Activated CD8-positive, alpha-beta memory T cell treated with anti-CD3 and anti-CD28 coated beads, Interleukin-2, amount 50 U/mL, for 4 hours (primary cell): Measurements from ENCODE around the gene PAQR9.

Source experiments
- DNase-seq: peaks from one replicate; pipeline ENCODE4 v3.0.0-alpha.2; 2020

Gene PAQR9

GRCh38 chr3:142981108-142981507 is 17.6 kb upstream of the PAQR9 start:
- no peak for DNase-seq

- no peak for DNase-seq
Observed at GRCh38 chr3:142977399-142977728, 13.9 kb upstream of the PAQR9 start.

- DNase-seq: no peak
Observed at GRCh38 chr3:142976621-142977398, 13.3 kb upstream of the PAQR9 start.

- DNase-seq: no peak
Observed at GRCh38 chr3:142975316-142975995, 12.0 kb upstream of the PAQR9 start.

- no peak for DNase-seq
Observed at GRCh38 chr3:142973217-142974009, 9.9 kb upstream of the PAQR9 start.

- no peak for DNase-seq
Observed at GRCh38 chr3:142972092-142972753, 8.7 kb upstream of the PAQR9 start.

GRCh38 chr3:142971431-142971830 is 8.0 kb upstream of the PAQR9 start:
- DNase-seq: no peak

DNA sequence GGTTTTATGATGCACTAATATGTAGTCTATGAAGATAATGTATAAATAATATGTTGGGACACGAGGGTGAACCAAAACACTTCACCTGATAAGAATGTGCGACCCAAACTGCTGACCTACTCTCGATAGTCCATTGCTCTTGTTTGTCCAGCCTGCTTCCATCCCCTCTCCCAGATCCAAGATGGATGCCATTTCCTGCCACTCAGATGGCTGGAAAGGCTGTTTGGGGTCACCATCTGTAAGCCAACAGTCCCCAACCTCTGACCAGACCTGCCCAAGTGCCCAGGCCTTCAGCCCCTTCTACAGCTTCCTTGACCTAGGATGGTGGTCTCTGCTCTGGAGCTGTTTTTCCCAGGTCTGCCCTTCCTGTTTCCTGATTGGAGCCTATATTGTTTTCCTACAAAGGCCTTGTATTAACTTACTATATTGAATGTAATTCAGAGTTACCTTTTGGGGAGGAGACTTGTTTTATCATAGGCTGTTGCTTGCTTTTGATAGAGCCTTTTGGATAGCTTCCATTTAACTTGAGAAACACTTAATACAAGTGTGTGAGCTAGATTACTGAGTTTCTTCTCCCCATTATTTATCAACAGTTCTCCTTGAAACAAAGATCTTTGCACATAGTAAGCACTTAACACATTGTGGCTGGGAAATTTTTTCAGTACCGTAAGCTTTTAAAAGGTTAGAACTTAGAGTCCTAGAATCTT is 5.0 kb upstream of the PAQR9 start:
- DNase-seq: no peak

DNA sequence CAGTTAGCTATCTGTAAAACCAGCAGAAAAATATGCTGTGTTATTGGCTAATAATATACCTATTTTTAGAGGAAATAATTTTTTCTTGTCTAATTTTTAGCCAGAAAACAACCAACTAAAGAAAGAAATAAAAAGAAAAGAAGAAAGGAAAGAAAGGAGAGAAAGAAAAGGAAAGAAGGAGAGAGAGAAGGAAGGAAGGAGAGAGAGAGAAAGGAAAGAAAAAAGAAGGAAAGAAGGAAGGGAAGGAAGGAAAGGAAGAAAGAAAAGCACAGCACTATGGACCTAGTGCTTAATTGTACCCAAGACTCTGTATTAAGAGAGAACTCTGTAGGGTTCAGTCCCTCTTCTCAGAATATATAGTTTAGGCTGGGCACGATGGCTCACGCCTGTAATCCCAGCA is 3.3 kb upstream of the PAQR9 start:
- no peak for DNase-seq

GRCh38 chr3:142965581-142965980 is 2.1 kb upstream of the PAQR9 start:
- no peak for DNase-seq

DNA sequence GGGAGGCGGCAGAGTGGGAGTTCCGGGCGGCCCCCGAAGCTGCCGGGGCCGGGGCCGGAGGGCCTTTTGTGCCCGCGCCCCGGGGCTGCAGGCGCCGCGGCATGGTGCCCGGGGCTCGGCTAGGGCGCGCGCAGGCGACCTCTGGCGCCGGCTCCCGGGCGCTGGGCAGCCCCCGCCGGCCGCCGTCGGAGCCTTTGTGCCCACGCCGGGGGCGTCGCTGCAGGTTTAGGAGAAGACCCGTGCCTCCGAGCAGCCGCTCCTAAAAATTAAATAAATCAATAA is 299 bp downstream of the PAQR9 start:
- no peak for DNase-seq

DNA sequence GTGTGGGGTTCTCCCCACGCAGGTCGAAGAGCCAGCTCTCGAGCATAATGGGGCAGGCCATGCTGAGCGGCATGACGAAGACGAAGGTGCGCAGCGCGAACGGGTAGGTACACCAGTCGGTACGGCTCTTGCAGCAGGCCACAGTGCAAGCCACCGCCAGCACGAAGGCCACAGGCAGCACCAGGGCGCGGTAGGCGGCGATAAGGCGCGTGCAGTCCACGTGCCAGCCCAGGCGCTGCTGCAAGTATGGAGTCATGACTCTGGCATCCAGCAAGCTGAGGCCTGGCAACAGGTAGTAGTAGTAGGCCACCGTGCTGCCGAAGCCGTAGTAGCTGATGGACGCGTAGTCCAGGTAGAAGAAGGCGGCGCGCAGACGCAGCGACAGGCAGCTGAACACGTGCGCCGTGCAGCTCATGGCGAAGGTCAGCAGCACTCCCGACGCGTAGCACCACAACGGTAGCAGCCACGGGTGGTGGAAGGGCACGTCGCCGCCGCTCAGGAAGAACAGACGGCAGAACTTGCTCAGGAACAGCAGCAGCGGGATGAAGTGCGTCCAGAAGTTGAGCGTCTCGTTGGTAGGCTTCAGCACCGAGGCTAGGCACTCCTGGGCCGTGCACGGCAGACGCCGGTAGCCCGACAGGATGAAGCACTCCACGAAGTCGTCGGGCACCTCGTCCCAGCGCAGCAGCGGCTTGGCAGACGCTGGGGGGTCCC is 797 bp downstream of the PAQR9 start:
- DNase-seq: no peak

- no peak for DNase-seq
Observed at GRCh38 chr3:142962175-142962519, 1.3 kb downstream of the PAQR9 start.

GRCh38 chr3:142961539-142961938 is 1.9 kb downstream of the PAQR9 start:
- DNase-seq: no peak

- DNase-seq: no peak
Observed at GRCh38 chr3:142960322-142960850, 3.1 kb downstream of the PAQR9 start.

DNA sequence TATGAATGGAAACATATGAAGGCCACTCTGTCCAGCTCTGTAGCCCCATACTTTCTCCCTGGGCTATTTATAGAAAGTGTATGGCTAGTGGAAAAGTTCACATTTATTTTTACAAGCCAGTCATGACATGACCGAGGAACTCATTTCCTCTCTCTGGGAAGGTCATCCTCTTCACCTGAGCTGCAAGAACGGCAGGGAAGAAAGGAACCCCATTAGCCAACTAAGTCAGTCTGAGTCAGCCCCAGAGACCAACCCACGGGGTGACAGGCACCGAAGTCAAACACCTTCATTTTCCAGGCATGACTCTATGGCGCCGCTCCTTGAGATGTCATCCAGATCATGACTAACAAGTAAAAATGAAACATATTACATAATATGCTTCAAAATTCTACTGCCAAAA is 4.8 kb downstream of the PAQR9 start:
- DNase-seq: no peak

DNA sequence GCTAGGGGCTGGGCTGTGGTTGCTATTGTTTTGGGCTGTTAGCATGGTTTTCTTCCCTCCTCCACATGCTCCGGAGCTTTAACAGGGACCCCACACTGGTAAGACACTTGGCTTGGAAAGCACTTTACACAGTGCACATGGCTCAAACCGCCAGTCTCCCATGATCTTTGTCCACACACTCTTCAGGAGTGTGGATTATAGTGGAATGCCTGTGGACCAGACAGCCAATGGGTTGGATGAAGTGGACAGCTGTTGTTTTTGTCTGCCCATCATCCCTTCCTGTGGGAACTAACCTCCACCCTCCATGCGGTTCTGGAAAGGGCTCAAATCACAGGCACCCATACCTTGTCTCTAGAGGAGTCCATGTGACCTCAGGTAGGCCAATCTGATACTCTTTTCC is 10.0 kb downstream of the PAQR9 start:
- no peak for DNase-seq

DNA sequence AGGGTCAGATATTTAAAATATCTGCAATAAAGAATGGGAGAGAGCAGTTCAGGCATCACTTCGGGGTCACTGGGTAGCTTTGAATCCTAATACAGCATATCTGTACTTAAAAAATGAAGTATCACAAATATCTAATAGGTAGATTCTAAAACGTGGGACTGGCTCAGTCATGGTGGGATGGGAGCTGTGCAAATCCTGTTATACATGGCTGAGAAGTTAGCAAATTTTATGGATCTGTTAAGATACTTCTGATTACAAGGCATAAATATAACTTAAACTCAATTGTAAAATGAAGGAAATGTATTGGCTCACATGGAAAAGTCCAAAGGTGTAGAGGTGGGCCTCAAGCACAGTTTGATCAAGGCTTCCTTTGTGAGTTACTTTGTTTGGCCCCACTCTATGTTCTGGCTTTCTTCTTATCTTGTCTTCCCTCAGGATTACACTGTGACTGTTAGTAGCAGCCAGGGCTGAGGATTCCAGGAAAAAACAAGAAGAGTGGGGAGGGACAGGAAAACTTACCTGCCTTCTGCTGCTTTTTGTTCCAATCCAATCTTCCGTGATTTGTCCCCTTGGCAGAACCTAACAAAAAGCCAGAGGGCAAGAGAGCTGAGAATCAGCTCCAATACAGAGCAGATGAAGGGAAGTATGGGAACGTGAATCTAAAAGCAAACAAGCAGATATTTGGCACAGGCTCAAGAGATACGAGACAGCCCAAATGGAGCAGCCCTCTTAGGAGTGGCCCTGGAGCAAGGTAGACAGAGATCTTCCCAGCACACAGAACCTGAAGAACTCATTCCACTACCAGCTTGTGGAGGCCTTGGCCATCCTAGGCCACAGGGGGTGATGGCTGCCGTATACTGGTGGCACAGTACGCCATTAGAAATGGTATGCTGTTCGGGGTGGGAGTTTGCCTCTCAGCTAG is 10.9 kb downstream of the PAQR9 start:
- no peak for DNase-seq

DNA sequence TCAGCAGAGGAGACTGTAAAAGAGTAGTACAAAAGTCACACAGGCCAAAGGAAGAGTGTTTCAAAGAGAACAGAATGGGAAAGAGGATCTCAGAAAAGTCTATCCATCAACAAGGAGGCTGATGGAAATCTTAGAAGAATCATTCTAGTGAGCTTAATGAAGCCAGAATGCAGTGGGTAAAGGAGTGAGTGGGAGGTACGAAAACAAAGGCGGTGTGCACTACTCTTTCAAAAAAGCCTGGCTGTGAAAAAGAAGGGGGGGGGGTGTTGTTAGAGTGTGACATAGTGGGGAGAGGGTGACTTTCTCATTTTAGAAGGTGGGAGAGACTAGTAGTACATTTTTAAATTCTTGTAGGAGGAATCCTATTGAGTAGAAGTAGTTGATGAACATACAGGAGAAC is 11.7 kb downstream of the PAQR9 start:
- no peak for DNase-seq

GRCh38 chr3:142950972-142951371 is 12.5 kb downstream of the PAQR9 start:
- DNase-seq: no peak
